HEK293 (cell line): Measurements from ENCODE around the gene SLC1A2.

Experiments used
- CTCF ChIA-PET: fragments of 350-600 bp; formaldehyde crosslinking; extraction: SDS; loops from one replicate; lab custom pipeline; 2021; ENCODE audit warnings: antibody characterized with exemption; lab: Yijun Ruan, JAX
- POLR2A ChIA-PET: fragments of 300-600 bp; formaldehyde crosslinking; extraction: SDS; loops from one replicate; lab custom pipeline; 2020; ENCODE audit warnings: antibody characterized with exemption, inconsistent platforms; lab: Yijun Ruan, JAX
- H3K27ac ChIP-seq: fragments of 200-500 bp; sonication (Bioruptor generic); 2 replicates; pipeline ENCODE4 v1.5.1; 2014; ENCODE audit warnings: low read depth, low read length, control low read depth, inconsistent platforms; ENCODE audit errors: extremely low read depth
- H3K36me3 ChIP-seq, 2 experiments: fragments of 200-500 bp in 1 of 2; sonication (Bioruptor generic) in 1 of 2; 1 replicate in 1 of 2; 2 replicates in 1 of 2; pipeline ENCODE4 v1.5.1; 2014 to 2017; ENCODE audit warnings: inconsistent platforms in 2 of 2, low read length in 2 of 2; ENCODE audit not compliant: control insufficient read depth in 2 of 2, insufficient read depth in 1 of 2
- H3K4me1 ChIP-seq: fragments of 200-500 bp; sonication (Bioruptor generic); 2 replicates; pipeline ENCODE4 v1.5.1; 2014; ENCODE audit warnings: mild to moderate bottlenecking, low read length, inconsistent platforms; ENCODE audit not compliant: control insufficient read depth, insufficient read depth
- H3K4me3 ChIP-seq: 2 replicates; pipeline ENCODE4 v1.5.1; 2011; ENCODE audit warnings: low read depth, mild to moderate bottlenecking, control low read depth, low read length, moderate library complexity
- H3K9me3 ChIP-seq: fragments of 200-500 bp; sonication (Bioruptor generic); 2 replicates; pipeline ENCODE4 v1.5.1; 2014; ENCODE audit warnings: low read depth, low read length, inconsistent platforms; ENCODE audit not compliant: control insufficient read depth, insufficient read depth
- GLIS1 ChIP-seq: fragments of 450-650 bp; formaldehyde crosslinking; IDR thresholded peaks from 2 replicates; pipeline ENCODE4 v1.5.1; 2016; ENCODE audit warnings: missing biosample characterization, missing genetic modification characterization
- IKZF3 ChIP-seq: fragments of 450-650 bp; IDR thresholded peaks from 2 replicates; pipeline ENCODE4 v1.5.0; 2018; ENCODE audit warnings: missing biosample characterization, mild to moderate bottlenecking, missing genetic modification characterization, moderate library complexity
- REPIN1 ChIP-seq: fragments of 450-650 bp; formaldehyde crosslinking; IDR thresholded peaks from 2 replicates; pipeline ENCODE4 v1.5.1; 2017; ENCODE audit warnings: missing biosample characterization, missing genetic modification characterization, low read depth
- YY1 ChIP-seq: fragments of 450-650 bp; formaldehyde crosslinking; IDR thresholded peaks from 2 replicates; pipeline ENCODE4 v1.5.1; 2018; ENCODE audit warnings: missing biosample characterization, missing genetic modification characterization
- ZFP69B ChIP-seq: fragments of 450-650 bp; formaldehyde crosslinking; IDR thresholded peaks from 2 replicates; pipeline ENCODE4 v1.5.1; 2016; ENCODE audit warnings: missing biosample characterization, missing genetic modification characterization
- ZNF157 ChIP-seq: fragments of 450-650 bp; formaldehyde crosslinking; IDR thresholded peaks from 2 replicates; pipeline ENCODE4 v1.5.1; 2016; ENCODE audit warnings: missing biosample characterization, missing genetic modification characterization
- ZNF302 ChIP-seq: fragments of 450-650 bp; formaldehyde crosslinking; IDR thresholded peaks from 2 replicates; pipeline ENCODE4 v1.5.1; 2016; ENCODE audit warnings: missing biosample characterization, missing genetic modification characterization, low read depth
- ZNF433 ChIP-seq: fragments of 450-650 bp; formaldehyde crosslinking; IDR thresholded peaks from 2 replicates; pipeline ENCODE4 v1.5.1; 2016; ENCODE audit warnings: missing biosample characterization, missing genetic modification characterization, low read depth
- ZNF510 ChIP-seq: fragments of 450-650 bp; formaldehyde crosslinking; IDR thresholded peaks from 2 replicates; pipeline ENCODE4 v1.5.1; 2018; ENCODE audit warnings: mild to moderate bottlenecking, missing genetic modification characterization, missing biosample characterization; ENCODE audit not compliant: insufficient replicate concordance
- ZNF560 ChIP-seq: fragments of 450-650 bp; formaldehyde crosslinking; IDR thresholded peaks from 2 replicates; pipeline ENCODE4 v1.5.1; 2017; ENCODE audit warnings: missing biosample characterization, missing genetic modification characterization, borderline replicate concordance
- ZNF624 ChIP-seq: fragments of 450-650 bp; formaldehyde crosslinking; IDR thresholded peaks from 2 replicates; pipeline ENCODE4 v1.5.1; 2017; ENCODE audit warnings: missing biosample characterization, missing genetic modification characterization
- ZNF654 ChIP-seq: fragments of 450-650 bp; formaldehyde crosslinking; IDR thresholded peaks from 2 replicates; pipeline ENCODE4 v1.5.1; 2016; ENCODE audit warnings: low read depth, missing biosample characterization, missing genetic modification characterization
- ZNF660 ChIP-seq: fragments of 450-650 bp; IDR thresholded peaks from 2 replicates; pipeline ENCODE4 v1.5.1; 2018; ENCODE audit warnings: missing biosample characterization, mild to moderate bottlenecking, missing genetic modification characterization
- ZNF677 ChIP-seq: fragments of 450-650 bp; IDR thresholded peaks from 2 replicates; pipeline ENCODE4 v1.5.0; 2018; ENCODE audit warnings: missing biosample characterization, mild to moderate bottlenecking, missing genetic modification characterization, moderate library complexity
- ZNF785 ChIP-seq: fragments of 450-650 bp; formaldehyde crosslinking; IDR thresholded peaks from 2 replicates; pipeline ENCODE4 v1.5.1; 2016; ENCODE audit warnings: missing biosample characterization, missing genetic modification characterization
- ZNF791 ChIP-seq: fragments of 450-650 bp; formaldehyde crosslinking; IDR thresholded peaks from 2 replicates; pipeline ENCODE4 v1.5.1; 2016; ENCODE audit warnings: missing biosample characterization, missing genetic modification characterization
- TF ChIP-seq, protein P1 (sequence below): fragments of 450-650 bp; formaldehyde crosslinking; IDR thresholded peaks from 2 replicates; pipeline ENCODE4 v1.5.1; 2016; ENCODE audit warnings: missing biosample characterization, missing genetic modification characterization, low read depth
- TF ChIP-seq, protein P2 (sequence below): fragments of 450-650 bp; formaldehyde crosslinking; IDR thresholded peaks from 2 replicates; pipeline ENCODE4 v1.5.1; 2016; ENCODE audit warnings: missing biosample characterization, missing genetic modification characterization
- TF ChIP-seq, protein P3 (sequence below): fragments of 450-650 bp; formaldehyde crosslinking; IDR thresholded peaks from 2 replicates; pipeline ENCODE4 v1.5.1; 2017; ENCODE audit warnings: missing biosample characterization, missing genetic modification characterization
- TF ChIP-seq, protein P4 (sequence below): fragments of 450-650 bp; IDR thresholded peaks from 2 replicates; pipeline ENCODE4 v1.5.1; 2018; ENCODE audit warnings: missing biosample characterization, missing genetic modification characterization
- TF ChIP-seq, protein P5 (sequence below): fragments of 450-650 bp; formaldehyde crosslinking; IDR thresholded peaks from 2 replicates; pipeline ENCODE4 v1.5.1; 2016; ENCODE audit warnings: missing biosample characterization, missing genetic modification characterization
- TF ChIP-seq, protein P6 (sequence below): fragments of 450-650 bp; formaldehyde crosslinking; IDR thresholded peaks from 2 replicates; pipeline ENCODE4 v1.5.1; 2016; ENCODE audit warnings: missing biosample characterization, missing genetic modification characterization
- TF ChIP-seq, protein P7 (sequence below): fragments of 450-650 bp; formaldehyde crosslinking; IDR thresholded peaks from 2 replicates; pipeline ENCODE4 v1.5.1; 2017; ENCODE audit warnings: missing biosample characterization, mild to moderate bottlenecking, missing genetic modification characterization, moderate library complexity

The SLC1A2 gene

DNA sequence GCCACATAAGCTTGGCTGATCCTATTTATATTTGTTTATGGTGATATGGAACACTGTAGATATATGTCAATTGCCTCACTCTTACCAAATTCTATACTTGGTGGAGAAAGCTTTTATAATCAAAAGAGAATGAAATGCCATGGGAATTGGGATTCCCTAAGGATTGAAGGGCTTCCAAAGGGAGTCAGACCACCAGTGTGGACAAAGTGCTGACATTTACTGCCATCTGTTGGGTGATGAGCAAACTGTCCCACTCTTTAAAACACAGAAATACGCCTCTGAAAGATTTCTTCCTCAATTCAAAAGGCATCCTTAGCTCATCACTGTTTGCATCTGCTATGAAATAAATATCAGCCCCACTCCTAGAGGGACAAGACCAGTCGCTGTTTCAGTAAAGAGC, 7.1 kb downstream of the SLC1A2 start:
- POLR2A ChIA-PET: no interaction called here
- no peaks in the 10 kb centered on the region for H3K36me3 ChIP-seq
- H3K4me3 ChIP-seq: no peak overlapping the region
- CTCF ChIA-PET: interaction anchor here (0.6 to 2.0 kb wide), 16 partner anchors 9 to 1009 kb away, joined by 3 to 13 read pairs (median 4); no protein-coding TSS in a partner anchor
- no peaks in the 10 kb centered on the region for H3K4me1 ChIP-seq
- no peak overlapping the region for H3K27ac ChIP-seq
- H3K9me3 ChIP-seq: no peaks in the 10 kb centered on the region
- peak; percentile 36 for TF ChIP-seq ZNF654 (tag by site-specific recombination)
- TF ChIP-seq ZFP69B (tag by site-specific recombination): no peak
- TF ChIP-seq ZNF785: no peak
- TF ChIP-seq, protein P1, sequence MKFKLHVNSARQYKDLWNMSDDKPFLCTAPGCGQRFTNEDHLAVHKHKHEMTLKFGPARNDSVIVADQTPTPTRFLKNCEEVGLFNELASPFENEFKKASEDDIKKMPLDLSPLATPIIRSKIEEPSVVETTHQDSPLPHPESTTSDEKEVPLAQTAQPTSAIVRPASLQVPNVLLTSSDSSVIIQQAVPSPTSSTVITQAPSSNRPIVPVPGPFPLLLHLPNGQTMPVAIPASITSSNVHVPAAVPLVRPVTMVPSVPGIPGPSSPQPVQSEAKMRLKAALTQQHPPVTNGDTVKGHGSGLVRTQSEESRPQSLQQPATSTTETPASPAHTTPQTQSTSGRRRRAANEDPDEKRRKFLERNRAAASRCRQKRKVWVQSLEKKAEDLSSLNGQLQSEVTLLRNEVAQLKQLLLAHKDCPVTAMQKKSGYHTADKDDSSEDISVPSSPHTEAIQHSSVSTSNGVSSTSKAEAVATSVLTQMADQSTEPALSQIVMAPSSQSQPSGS: no peak
- TF ChIP-seq IKZF3 (tag by site-specific recombination): peak; percentile 64
- TF ChIP-seq, protein P2, sequence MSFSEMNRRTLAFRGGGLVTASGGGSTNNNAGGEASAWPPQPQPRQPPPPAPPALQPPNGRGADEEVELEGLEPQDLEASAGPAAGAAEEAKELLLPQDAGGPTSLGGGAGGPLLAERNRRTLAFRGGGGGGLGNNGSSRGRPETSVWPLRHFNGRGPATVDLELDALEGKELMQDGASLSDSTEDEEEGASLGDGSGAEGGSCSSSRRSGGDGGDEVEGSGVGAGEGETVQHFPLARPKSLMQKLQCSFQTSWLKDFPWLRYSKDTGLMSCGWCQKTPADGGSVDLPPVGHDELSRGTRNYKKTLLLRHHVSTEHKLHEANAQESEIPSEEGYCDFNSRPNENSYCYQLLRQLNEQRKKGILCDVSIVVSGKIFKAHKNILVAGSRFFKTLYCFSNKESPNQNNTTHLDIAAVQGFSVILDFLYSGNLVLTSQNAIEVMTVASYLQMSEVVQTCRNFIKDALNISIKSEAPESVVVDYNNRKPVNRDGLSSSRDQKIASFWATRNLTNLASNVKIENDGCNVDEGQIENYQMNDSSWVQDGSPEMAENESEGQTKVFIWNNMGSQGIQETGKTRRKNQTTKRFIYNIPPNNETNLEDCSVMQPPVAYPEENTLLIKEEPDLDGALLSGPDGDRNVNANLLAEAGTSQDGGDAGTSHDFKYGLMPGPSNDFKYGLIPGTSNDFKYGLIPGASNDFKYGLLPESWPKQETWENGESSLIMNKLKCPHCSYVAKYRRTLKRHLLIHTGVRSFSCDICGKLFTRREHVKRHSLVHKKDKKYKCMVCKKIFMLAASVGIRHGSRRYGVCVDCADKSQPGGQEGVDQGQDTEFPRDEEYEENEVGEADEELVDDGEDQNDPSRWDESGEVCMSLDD (tag by site-specific recombination): no peak
- TF ChIP-seq ZNF560 (tag by site-specific recombination): no peak
- TF ChIP-seq ZNF157 (tag by site-specific recombination): no peak
- TF ChIP-seq, protein P3, sequence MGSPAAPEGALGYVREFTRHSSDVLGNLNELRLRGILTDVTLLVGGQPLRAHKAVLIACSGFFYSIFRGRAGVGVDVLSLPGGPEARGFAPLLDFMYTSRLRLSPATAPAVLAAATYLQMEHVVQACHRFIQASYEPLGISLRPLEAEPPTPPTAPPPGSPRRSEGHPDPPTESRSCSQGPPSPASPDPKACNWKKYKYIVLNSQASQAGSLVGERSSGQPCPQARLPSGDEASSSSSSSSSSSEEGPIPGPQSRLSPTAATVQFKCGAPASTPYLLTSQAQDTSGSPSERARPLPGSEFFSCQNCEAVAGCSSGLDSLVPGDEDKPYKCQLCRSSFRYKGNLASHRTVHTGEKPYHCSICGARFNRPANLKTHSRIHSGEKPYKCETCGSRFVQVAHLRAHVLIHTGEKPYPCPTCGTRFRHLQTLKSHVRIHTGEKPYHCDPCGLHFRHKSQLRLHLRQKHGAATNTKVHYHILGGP (tag by site-specific recombination): no peak
- TF ChIP-seq, protein P4, sequence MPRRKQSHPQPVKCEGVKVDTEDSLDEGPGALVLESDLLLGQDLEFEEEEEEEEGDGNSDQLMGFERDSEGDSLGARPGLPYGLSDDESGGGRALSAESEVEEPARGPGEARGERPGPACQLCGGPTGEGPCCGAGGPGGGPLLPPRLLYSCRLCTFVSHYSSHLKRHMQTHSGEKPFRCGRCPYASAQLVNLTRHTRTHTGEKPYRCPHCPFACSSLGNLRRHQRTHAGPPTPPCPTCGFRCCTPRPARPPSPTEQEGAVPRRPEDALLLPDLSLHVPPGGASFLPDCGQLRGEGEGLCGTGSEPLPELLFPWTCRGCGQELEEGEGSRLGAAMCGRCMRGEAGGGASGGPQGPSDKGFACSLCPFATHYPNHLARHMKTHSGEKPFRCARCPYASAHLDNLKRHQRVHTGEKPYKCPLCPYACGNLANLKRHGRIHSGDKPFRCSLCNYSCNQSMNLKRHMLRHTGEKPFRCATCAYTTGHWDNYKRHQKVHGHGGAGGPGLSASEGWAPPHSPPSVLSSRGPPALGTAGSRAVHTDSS: no peak
- TF ChIP-seq REPIN1 (tag by site-specific recombination): no peak
- TF ChIP-seq, protein P5, sequence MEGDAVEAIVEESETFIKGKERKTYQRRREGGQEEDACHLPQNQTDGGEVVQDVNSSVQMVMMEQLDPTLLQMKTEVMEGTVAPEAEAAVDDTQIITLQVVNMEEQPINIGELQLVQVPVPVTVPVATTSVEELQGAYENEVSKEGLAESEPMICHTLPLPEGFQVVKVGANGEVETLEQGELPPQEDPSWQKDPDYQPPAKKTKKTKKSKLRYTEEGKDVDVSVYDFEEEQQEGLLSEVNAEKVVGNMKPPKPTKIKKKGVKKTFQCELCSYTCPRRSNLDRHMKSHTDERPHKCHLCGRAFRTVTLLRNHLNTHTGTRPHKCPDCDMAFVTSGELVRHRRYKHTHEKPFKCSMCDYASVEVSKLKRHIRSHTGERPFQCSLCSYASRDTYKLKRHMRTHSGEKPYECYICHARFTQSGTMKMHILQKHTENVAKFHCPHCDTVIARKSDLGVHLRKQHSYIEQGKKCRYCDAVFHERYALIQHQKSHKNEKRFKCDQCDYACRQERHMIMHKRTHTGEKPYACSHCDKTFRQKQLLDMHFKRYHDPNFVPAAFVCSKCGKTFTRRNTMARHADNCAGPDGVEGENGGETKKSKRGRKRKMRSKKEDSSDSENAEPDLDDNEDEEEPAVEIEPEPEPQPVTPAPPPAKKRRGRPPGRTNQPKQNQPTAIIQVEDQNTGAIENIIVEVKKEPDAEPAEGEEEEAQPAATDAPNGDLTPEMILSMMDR (tag by site-specific recombination): no peak
- TF ChIP-seq ZNF791 (tag by site-specific recombination): no peak
- no peak for TF ChIP-seq ZNF624 (tag by site-specific recombination)

DNA sequence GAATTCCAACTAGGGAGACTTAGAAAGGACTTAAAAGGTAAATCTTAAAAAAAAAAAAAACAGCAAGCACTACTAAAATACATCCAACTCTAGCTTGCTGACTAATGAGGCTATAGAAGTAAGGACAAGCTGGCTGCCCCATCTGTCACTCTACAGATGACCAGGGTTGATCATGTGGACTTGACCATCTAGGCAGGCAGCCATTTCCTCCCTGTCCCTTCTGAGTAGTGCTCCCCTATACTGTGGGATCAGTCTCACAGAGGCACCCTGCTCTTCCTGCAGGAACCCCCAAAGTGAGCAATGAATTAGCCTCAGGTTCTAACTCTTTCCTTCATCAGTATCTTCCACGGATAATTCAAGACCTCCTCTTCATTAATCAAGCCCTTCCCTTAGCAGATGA, 12.3 kb downstream of the SLC1A2 start:
- TF ChIP-seq ZNF302 (tag by site-specific recombination) (no peak), GLIS1 (tag by site-specific recombination) (no peak), ZNF677 (no peak), ZNF660 (tag by site-specific recombination) (no peak), YY1 (no peak), ZNF510 (no peak), ZNF157 (tag by site-specific recombination) (no peak), ZNF433 (tag by site-specific recombination) (no peak)
- TF ChIP-seq, protein P6, sequence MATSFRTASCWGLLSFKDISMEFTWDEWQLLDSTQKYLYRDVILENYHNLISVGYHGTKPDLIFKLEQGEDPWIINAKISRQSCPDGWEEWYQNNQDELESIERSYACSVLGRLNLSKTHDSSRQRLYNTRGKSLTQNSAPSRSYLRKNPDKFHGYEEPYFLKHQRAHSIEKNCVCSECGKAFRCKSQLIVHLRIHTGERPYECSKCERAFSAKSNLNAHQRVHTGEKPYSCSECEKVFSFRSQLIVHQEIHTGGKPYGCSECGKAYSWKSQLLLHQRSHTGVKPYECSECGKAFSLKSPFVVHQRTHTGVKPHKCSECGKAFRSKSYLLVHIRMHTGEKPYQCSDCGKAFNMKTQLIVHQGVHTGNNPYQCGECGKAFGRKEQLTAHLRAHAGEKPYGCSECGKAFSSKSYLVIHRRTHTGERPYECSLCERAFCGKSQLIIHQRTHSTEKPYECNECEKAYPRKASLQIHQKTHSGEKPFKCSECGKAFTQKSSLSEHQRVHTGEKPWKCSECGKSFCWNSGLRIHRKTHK: no peak
- TF ChIP-seq, protein P7, sequence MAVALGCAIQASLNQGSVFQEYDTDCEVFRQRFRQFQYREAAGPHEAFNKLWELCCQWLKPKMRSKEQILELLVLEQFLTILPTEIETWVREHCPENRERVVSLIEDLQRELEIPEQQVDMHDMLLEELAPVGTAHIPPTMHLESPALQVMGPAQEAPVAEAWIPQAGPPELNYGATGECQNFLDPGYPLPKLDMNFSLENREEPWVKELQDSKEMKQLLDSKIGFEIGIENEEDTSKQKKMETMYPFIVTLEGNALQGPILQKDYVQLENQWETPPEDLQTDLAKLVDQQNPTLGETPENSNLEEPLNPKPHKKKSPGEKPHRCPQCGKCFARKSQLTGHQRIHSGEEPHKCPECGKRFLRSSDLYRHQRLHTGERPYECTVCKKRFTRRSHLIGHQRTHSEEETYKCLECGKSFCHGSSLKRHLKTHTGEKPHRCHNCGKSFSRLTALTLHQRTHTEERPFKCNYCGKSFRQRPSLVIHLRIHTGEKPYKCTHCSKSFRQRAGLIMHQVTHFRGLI (tag by site-specific recombination): no peak
- CTCF ChIA-PET: interaction anchor here (0.6 to 0.7 kb wide), 2 partner anchors 127 to 569 kb away, joined by 3 to 6 read pairs; no protein-coding TSS in a partner anchor
- no peaks in the 10 kb centered on the region for H3K9me3 ChIP-seq
- no peaks in the 10 kb centered on the region for H3K36me3 ChIP-seq
- no peak overlapping the region for H3K27ac ChIP-seq
- H3K4me3 ChIP-seq: no peak overlapping the region
- POLR2A ChIA-PET: no interaction called here
- H3K4me1 ChIP-seq: no peaks in the 10 kb centered on the region
